Caco-2 (cell line): Measurements from ENCODE around the gene PKMYT1. TPM values are rescaled to one million over a fixed set of nuclear protein-coding genes. Genes with fewer than 3 reads are reported as not detected.

Experiments used
- BruUV-seq: library from RNA; stranded (reverse); fragments of 400-500 nt; replicated peaks from 2 replicates; lab custom pipeline; 2021; lab: Mats Ljungman, UMichigan
- CTCF ChIA-PET: fragments of 300-600 bp; sonication (Branson Sonifier 250); formaldehyde crosslinking; loops from one replicate; lab custom pipeline; 2022; ENCODE audit warnings: antibody characterized with exemption; lab: Charles Lee
- POLR2A ChIA-PET: fragments of 300-600 bp; sonication (Branson Sonifier 250); formaldehyde crosslinking; loops from one replicate; lab custom pipeline; 2022; ENCODE audit warnings: antibody characterized with exemption; lab: Charles Lee
- DNase-seq, 2 experiments: peaks; one replicate each; pipeline versions ENCODE4 v3.0.0 to v3.0.0-alpha.2; 2020 to 2022
- H3K27me3 ChIP-seq: replicated peaks from 2 replicates; pipeline ENCODE4 v1.6.0; 2011; ENCODE audit warnings: low read length; ENCODE audit not compliant: control insufficient read depth, insufficient read depth
- H3K36me3 ChIP-seq: 2 replicates; pipeline ENCODE4 v1.5.1; 2011; ENCODE audit warnings: low read length; ENCODE audit not compliant: control insufficient read depth, insufficient read depth
- H3K4me1 ChIP-seq: fragments of 250-450 bp; sonication (Bioruptor Pico); 2 replicates; pipeline ENCODE4 v1.5.1; 2020; ENCODE audit warnings: mild to moderate bottlenecking
- H3K4me3 ChIP-seq: 2 replicates; pipeline ENCODE4 v1.5.1; 2011; ENCODE audit warnings: low read depth, mild to moderate bottlenecking, control low read depth, low read length
- H3K9me3 ChIP-seq: fragments of 250-450 bp; sonication (Bioruptor Pico); 2 replicates; pipeline ENCODE4 v1.5.1; 2020; ENCODE audit warnings: mild to moderate bottlenecking, moderate library complexity
- H3K27ac Mint-ChIP-seq: one replicate; pipeline ENCODE4 v1.8.0; 2022; ENCODE audit warnings: mixed read lengths; ENCODE audit not compliant: unreplicated experiment
- H3K27me3 Mint-ChIP-seq: one replicate; pipeline ENCODE4 v1.8.0; 2022; ENCODE audit warnings: mixed read lengths; ENCODE audit not compliant: insufficient read depth, unreplicated experiment
- H3K36me3 Mint-ChIP-seq: one replicate; pipeline ENCODE4 v1.8.0; 2022; ENCODE audit warnings: mild to moderate bottlenecking, mixed read lengths; ENCODE audit not compliant: insufficient read depth, unreplicated experiment
- H3K4me1 Mint-ChIP-seq: one replicate; pipeline ENCODE4 v1.8.0; 2022; ENCODE audit warnings: low read depth, mixed read lengths; ENCODE audit not compliant: unreplicated experiment
- H3K4me3 Mint-ChIP-seq: one replicate; pipeline ENCODE4 v1.8.0; 2022; ENCODE audit warnings: mild to moderate bottlenecking, moderate library complexity, mixed read lengths; ENCODE audit not compliant: unreplicated experiment
- H3K9me3 Mint-ChIP-seq: one replicate; pipeline ENCODE4 v1.8.0; 2022; ENCODE audit warnings: mixed read lengths; ENCODE audit not compliant: unreplicated experiment
- intact Hi-C: fragments of 100-400 bp; cut with micrococcal nuclease; formaldehyde crosslinking; loops from one replicate; pipeline ENCODE4 v1.10.0; 2022; ENCODE audit not compliant: unreplicated experiment
- total RNA-seq: library from RNA; stranded (reverse); gene quantifications from 2 replicates; pipeline ENCODE4 v1.2.3, GENCODE V29; 2022
- TF ChIP-seq, protein P1 (sequence below), 2 experiments: fragments of 200-600 bp in 1 of 2; IDR thresholded peaks; 1 replicate in 1 of 2; 2 replicates in 1 of 2; pipeline versions ENCODE4 v1.5.1 to v1.8.0; 2011 to 2022; ENCODE audit warnings: antibody characterized with exemption in 1 of 2, control low read depth in 1 of 2, inconsistent platforms in 1 of 2, low read depth in 1 of 2, low read length in 1 of 2, mild to moderate bottlenecking in 1 of 2, moderate library complexity in 1 of 2; ENCODE audit not compliant: insufficient read depth in 1 of 2, severe bottlenecking in 1 of 2, unreplicated experiment in 1 of 2

PKMYT1 gene
- total RNA-seq, 1 experiment from 2014 or later: 73.7 TPM

DNA sequence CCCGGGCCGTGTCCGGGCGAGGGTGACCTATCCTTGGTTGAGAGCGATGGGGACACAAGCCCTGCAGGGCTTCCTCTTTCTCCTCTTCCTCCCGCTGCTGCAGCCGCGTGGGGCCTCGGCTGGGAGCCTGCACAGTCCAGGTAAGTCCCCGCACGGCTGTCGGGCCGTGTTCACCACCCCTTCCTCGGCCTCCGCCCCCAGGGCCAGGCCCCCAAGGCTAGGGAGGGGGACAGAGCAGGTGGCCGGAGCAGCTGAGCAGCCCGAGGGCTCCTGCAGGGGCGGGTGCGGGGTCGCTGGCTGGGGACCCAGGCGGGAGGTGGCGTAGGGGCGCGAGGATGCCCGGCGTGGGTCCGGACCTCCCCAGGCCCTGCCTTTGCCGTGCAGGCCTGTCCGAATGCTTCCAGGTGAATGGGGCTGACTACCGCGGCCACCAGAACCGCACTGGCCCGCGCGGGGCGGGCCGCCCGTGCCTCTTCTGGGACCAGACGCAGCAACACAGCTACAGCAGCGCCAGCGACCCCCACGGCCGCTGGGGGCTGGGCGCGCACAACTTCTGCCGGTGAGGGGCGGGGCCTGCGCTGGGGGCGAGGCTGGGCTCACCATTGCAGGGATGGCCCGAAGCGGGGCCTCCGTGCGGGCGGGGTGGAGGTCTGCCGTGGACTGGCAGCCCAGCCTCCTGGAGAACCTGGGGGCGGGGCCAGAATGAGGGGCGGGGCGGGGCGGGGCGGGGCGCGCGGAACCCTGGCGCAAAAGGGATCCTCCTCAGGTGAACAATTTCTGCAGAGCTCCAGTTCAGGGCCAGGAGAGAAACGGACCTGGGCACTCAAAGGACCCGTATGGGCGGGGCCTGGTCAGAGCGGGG, 15.5 kb downstream of the PKMYT1 start:
- TF ChIP-seq, protein P1, sequence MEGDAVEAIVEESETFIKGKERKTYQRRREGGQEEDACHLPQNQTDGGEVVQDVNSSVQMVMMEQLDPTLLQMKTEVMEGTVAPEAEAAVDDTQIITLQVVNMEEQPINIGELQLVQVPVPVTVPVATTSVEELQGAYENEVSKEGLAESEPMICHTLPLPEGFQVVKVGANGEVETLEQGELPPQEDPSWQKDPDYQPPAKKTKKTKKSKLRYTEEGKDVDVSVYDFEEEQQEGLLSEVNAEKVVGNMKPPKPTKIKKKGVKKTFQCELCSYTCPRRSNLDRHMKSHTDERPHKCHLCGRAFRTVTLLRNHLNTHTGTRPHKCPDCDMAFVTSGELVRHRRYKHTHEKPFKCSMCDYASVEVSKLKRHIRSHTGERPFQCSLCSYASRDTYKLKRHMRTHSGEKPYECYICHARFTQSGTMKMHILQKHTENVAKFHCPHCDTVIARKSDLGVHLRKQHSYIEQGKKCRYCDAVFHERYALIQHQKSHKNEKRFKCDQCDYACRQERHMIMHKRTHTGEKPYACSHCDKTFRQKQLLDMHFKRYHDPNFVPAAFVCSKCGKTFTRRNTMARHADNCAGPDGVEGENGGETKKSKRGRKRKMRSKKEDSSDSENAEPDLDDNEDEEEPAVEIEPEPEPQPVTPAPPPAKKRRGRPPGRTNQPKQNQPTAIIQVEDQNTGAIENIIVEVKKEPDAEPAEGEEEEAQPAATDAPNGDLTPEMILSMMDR (IDR thresholded peaks at IDR 0.05; ENCODE audit: insufficient read depth in 1 of 2, low read depth in 1 of 2, low read length in 1 of 2, severe bottlenecking in 1 of 2, unreplicated experiment in 1 of 2): no peak
- BruUV-seq: no TSS peak
- H3K4me3 Mint-ChIP-seq: peak overlapping the region; percentile 93
- no peaks in the 10 kb centered on the region for H3K27me3 ChIP-seq
- H3K9me3 Mint-ChIP-seq: no peaks in the 10 kb centered on the region
- peaks cover 10% of the 10 kb centered on the region for H3K36me3 Mint-ChIP-seq
- no peaks in the 10 kb centered on the region for H3K4me1 Mint-ChIP-seq
- intact Hi-C loops: no loop called here
- H3K27ac Mint-ChIP-seq: no peak overlapping the region
- ChIA-PET CTCF (interaction anchor here (0.7 to 1.9 kb wide), 6 partner anchors 16 to 1611 kb away, joined by 3 to 5 read pairs (median 4); partner anchors contain the start of gene PKMYT1), POLR2A (interaction anchor here (1.0 kb wide), 1 partner anchor 16 kb away, joined by 5 read pairs; the partner anchor contains the start of gene PKMYT1)
- no peaks in the 10 kb centered on the region for H3K27me3 Mint-ChIP-seq
- no peaks in the 10 kb centered on the region for H3K9me3 ChIP-seq
- H3K4me1 ChIP-seq: peaks cover 17% of the 10 kb centered on the region
- H3K36me3 ChIP-seq: no peaks in the 10 kb centered on the region
- H3K4me3 ChIP-seq: peak overlapping the region; percentile 54
- DNase-seq: peak; percentile 91 to 93

DNA sequence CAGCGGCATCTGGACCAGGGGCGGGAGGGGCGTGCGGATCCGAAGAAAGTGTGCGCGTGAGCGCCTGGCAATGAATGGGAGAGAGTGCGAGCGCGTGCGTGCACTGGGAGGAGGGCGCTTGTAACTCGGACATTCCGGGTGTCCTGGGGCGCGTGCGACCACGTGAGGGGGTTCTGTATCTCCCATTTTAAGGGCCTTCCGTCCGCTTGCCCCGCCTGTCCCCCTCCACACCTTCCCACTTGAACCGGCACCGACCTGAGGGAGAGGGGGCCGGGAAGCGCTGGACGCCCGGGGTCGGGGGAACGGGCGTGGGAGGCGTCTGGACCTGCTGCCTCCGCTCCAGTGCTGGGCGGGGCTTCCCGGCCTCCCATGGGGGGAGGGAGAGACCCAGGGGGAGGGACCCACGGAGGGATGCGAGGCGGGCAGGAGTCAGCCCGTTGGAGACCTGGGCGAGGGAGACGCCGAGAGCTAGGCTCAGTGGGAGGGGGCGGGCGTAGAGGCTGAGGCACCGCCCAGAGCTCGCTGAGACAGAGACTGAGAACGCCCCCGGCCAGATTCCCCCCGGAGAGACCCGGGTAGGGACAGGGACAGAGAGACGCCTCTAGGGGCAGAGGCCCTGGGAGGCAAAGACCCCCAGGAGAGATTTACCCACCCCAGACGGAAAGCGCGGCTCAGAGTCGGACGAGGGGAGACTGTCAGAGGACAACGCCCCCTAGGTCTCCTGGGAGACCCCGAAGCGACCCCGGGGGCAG, 16.3 kb downstream of the PKMYT1 start, which contains the start of gene KREMEN2:
Gene KREMEN2, plus strand, starts transcription at position 553 of the 752 bp plus-strand sequence. CDS start 246 bp downstream, outside the sequence.
- intact Hi-C loops: no loop called here
- no peaks in the 10 kb centered on the region for H3K27me3 ChIP-seq
- H3K27me3 Mint-ChIP-seq: no peaks in the 10 kb centered on the region

More for the DNA sequence above, 16.3 kb downstream of the PKMYT1 start, which contains the start of gene KREMEN2:
- Mint-ChIP-seq H3K4me1 (no peaks in the 10 kb centered on the region), H3K4me3 (peak within 1 kb of the TSS; percentile 93), H3K9me3 (no peaks in the 10 kb centered on the region), H3K36me3 (peaks cover 10% of the 10 kb centered on the region), H3K27ac (no peak within 1 kb of the TSS)
- POLR2A ChIA-PET: interaction anchor here (1.0 kb wide), 1 partner anchor 17 kb away, joined by 5 read pairs; the partner anchor contains the start of gene PKMYT1
- no peaks in the 10 kb centered on the region for H3K36me3 ChIP-seq
- TF ChIP-seq, protein P1 (IDR thresholded peaks at IDR 0.05; ENCODE audit: insufficient read depth in 1 of 2, low read depth in 1 of 2, low read length in 1 of 2, severe bottlenecking in 1 of 2, unreplicated experiment in 1 of 2): no peak
- peak within 1 kb of the TSS; percentile 54 for H3K4me3 ChIP-seq
- peaks cover 17% of the 10 kb centered on the region for H3K4me1 ChIP-seq
- DNase-seq: peak; percentile 85 to 92
- no peaks in the 10 kb centered on the region for H3K9me3 ChIP-seq
- CTCF ChIA-PET: interaction anchor here (0.9 to 1.9 kb wide), 3 partner anchors 17 to 68 kb away, joined by 3 to 5 read pairs (median 4); partner anchors contain the start of gene PKMYT1
- no TSS peak for BruUV-seq
